ENCODE measurements around the gene DOK4. TPM values are rescaled to one million over a fixed set of nuclear protein-coding genes. Genes with fewer than 3 reads are reported as not detected.

The DOK4 gene
- total and polyA plus RNA-seq, 2 of the 8 experiments (the other 6 are each of a cell fraction or from before 2014, with no cell fraction given): 24.0 to 28.9 TPM

DNA sequence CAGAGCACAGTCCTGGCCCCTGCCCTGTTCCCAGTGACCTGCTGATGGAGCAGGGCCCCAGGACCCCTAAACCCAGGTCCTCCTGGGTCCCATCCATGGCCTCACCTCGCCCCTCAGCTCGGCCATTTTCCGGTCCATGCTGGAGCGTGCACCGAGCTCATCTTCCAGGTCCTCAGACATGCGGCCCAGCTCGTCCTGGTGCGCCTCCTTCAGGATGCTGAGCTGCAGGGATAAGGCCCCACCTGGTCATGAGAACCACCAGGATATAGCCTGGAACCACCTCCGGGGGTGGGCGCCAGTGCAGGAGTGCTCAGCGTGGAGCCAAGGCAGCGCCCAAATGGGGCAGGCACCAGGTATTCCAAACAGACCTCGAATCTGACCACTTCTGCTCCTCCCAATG lies 32.2 kb upstream of the DOK4 start (continued):
- TF ChIP-seq CHD1 (IDR thresholded peaks at IDR 0.05; ENCODE audit: low read depth, low read length) (no peak), SP2 (IDR thresholded peaks at IDR 0.05; ENCODE audit: low read length) (no peak), SIN3A (conservative IDR thresholded peaks at IDR 0.05 in 1 of 2, IDR thresholded peaks at IDR 0.05 in 1 of 2; ENCODE audit: low read depth in 1 of 2, low read length in 2 of 2) (no peak), NRF1 (IDR thresholded peaks at IDR 0.05; ENCODE audit: low read depth, low read length) (no peak), CHD2 (IDR thresholded peaks at IDR 0.05; ENCODE audit: low read length) (no peak), SP4 (IDR thresholded peaks at IDR 0.05; ENCODE audit: low read length) (no peak)
- TF ChIP-seq, protein P1, sequence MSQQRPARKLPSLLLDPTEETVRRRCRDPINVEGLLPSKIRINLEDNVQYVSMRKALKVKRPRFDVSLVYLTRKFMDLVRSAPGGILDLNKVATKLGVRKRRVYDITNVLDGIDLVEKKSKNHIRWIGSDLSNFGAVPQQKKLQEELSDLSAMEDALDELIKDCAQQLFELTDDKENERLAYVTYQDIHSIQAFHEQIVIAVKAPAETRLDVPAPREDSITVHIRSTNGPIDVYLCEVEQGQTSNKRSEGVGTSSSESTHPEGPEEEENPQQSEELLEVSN (IDR thresholded peaks at IDR 0.05): no peak

Measured in H1 (cell line).